ENCODE results near the gene ARHGAP29.

The ARHGAP29 gene

GRCh38 chr1:94260635-94261387 is 23.4 kb upstream of the ARHGAP29 start:
- DNase-seq = no peak

- DNase-seq = no peak
These were observed 22.4 kb upstream of the ARHGAP29 start for GRCh38 chr1:94259635-94260289.

- DNase-seq = no peak
These were observed 21.5 kb upstream of the ARHGAP29 start for GRCh38 chr1:94258873-94259331.

GRCh38 chr1:94257444-94257843 is 20.1 kb upstream of the ARHGAP29 start:
- no peak for DNase-seq

- no peak for DNase-seq
These were observed 18.1 kb upstream of the ARHGAP29 start for GRCh38 chr1:94255476-94255875.

- no peak for DNase-seq
These were observed 16.9 kb upstream of the ARHGAP29 start for GRCh38 chr1:94254073-94254810.

- DNase-seq = no peak
These were observed 16.2 kb upstream of the ARHGAP29 start for GRCh38 chr1:94253456-94254017.

- DNase-seq = no peak
These were observed 13.0 kb upstream of the ARHGAP29 start for GRCh38 chr1:94250341-94250740.

GRCh38 chr1:94248956-94249688 is 11.7 kb upstream of the ARHGAP29 start:
- no peak for DNase-seq

GRCh38 chr1:94247138-94248094 is 10.0 kb upstream of the ARHGAP29 start:
- peak in 9 of 58 donors; percentile 3 to 28 (median 11) for DNase-seq

- no peak for DNase-seq
These were observed 9.3 kb upstream of the ARHGAP29 start for GRCh38 chr1:94246692-94247137.

GRCh38 chr1:94245747-94246438 is 8.5 kb upstream of the ARHGAP29 start:
- DNase-seq = no peak

GRCh38 chr1:94244816-94245215 is 7.4 kb upstream of the ARHGAP29 start:
- DNase-seq = no peak

- no peak for DNase-seq
These were observed 6.3 kb upstream of the ARHGAP29 start for GRCh38 chr1:94243665-94244064.

- DNase-seq = no peak
These were observed 3.4 kb upstream of the ARHGAP29 start for GRCh38 chr1:94240822-94241221.

GRCh38 chr1:94239796-94240195 is 2.4 kb upstream of the ARHGAP29 start:
- DNase-seq = no peak

- no peak for DNase-seq
These were observed 1.7 kb upstream of the ARHGAP29 start for GRCh38 chr1:94239051-94239450.

GRCh38 chr1:94236630-94237290 is 624 bp downstream of the ARHGAP29 start:
- peak in 3 of 58 donors; percentile 9 to 23 (median 18) for DNase-seq
